Lower leg skin (tissue), 3 donors: ENCODE data around the gene RPL35A.

ENCODE experiments used
- CTCF ChIP-seq, 3 donors: fragments of 450-650 bp; IDR thresholded peaks; one replicate each; pipeline ENCODE4 v1.5.1; 2016; ENCODE audit warnings: antibody characterized with exemption in 3 of 3, mild to moderate bottlenecking in 3 of 3, moderate library complexity in 2 of 3
- POLR2A ChIP-seq, 2 donors: fragments of 450-650 bp; IDR thresholded peaks; one replicate each; pipeline ENCODE4 v1.6.1; 2016 to 2017; ENCODE audit warnings: antibody characterized with exemption in 2 of 2, mild to moderate bottlenecking in 1 of 2, moderate library complexity in 1 of 2

- TF ChIP-seq CTCF (IDR thresholded peaks at IDR 0.05) (no peak), POLR2A (IDR thresholded peaks at IDR 0.05) (no peak)
Observed at GRCh38 chr3:197957790-197958133, 7.8 kb downstream of the RPL35A start.
